Nephron (organoid): Measurements from ENCODE around the gene RPS6KA4.

Experiments used
- H3K27ac Mint-ChIP-seq, 3 experiments: 2 replicates each; pipeline ENCODE4 v1.8.0; 2020; ENCODE audit warnings: mixed read lengths in 3 of 3, mild to moderate bottlenecking in 2 of 3, moderate library complexity in 1 of 3
- H3K27me3 Mint-ChIP-seq: 2 replicates; pipeline ENCODE4 v1.8.0; 2021; ENCODE audit warnings: low read depth, mild to moderate bottlenecking, moderate library complexity, mixed read lengths
- H3K36me3 Mint-ChIP-seq: 2 replicates; pipeline ENCODE4 v1.8.0; 2020; ENCODE audit warnings: low read depth, mixed read lengths
- H3K4me1 Mint-ChIP-seq: 2 replicates; pipeline ENCODE4 v1.8.0; 2020; ENCODE audit warnings: mixed read lengths
- H3K4me3 Mint-ChIP-seq, 3 experiments: 2 replicates each; pipeline ENCODE4 v1.8.0; 2020; ENCODE audit warnings: mild to moderate bottlenecking in 3 of 3, mixed read lengths in 3 of 3, moderate library complexity in 2 of 3
- H3K9me3 Mint-ChIP-seq: 2 replicates; pipeline ENCODE4 v1.8.0; 2020; ENCODE audit warnings: mixed read lengths
- TF ChIP-seq, protein P1 (sequence below), 3 experiments: fragments of 200-600 bp; sonication (generic); IDR thresholded peaks; one replicate each; pipeline ENCODE4 v1.5.0; 2021; ENCODE audit warnings: antibody characterized with exemption in 3 of 3; ENCODE audit not compliant: unreplicated experiment in 3 of 3

RPS6KA4 gene

DNA sequence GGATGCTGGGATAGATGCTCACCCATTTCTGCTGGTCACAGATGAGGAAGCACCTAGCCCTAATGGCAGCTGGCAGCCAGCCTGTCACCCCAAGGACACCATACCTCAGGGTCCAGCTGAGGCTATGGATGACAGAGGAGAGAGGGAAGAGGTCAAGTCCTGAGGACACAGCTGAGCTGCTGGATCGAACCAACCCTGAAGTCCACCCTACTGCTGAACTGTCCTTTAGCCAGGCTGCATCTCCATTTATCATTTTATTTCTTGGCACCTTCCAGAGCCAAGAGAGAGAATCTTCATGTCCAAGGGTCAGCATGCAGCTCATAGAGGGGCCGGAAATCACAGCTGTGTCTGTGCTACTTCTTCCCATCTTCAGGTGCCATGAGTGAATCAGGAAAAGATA lies 30.9 kb downstream of the RPS6KA4 start:
- Mint-ChIP-seq H3K9me3 (no peaks in the 10 kb centered on the region), H3K4me3 (no peak overlapping the region), H3K4me1 (peaks cover 7% of the 10 kb centered on the region), H3K27me3 (peaks cover 34% of the 10 kb centered on the region), H3K36me3 (no peaks in the 10 kb centered on the region), H3K27ac (no peak overlapping the region)
- TF ChIP-seq, protein P1, sequence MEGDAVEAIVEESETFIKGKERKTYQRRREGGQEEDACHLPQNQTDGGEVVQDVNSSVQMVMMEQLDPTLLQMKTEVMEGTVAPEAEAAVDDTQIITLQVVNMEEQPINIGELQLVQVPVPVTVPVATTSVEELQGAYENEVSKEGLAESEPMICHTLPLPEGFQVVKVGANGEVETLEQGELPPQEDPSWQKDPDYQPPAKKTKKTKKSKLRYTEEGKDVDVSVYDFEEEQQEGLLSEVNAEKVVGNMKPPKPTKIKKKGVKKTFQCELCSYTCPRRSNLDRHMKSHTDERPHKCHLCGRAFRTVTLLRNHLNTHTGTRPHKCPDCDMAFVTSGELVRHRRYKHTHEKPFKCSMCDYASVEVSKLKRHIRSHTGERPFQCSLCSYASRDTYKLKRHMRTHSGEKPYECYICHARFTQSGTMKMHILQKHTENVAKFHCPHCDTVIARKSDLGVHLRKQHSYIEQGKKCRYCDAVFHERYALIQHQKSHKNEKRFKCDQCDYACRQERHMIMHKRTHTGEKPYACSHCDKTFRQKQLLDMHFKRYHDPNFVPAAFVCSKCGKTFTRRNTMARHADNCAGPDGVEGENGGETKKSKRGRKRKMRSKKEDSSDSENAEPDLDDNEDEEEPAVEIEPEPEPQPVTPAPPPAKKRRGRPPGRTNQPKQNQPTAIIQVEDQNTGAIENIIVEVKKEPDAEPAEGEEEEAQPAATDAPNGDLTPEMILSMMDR (IDR thresholded peaks at IDR 0.05; ENCODE audit: unreplicated experiment in 3 of 3): no peak

DNA sequence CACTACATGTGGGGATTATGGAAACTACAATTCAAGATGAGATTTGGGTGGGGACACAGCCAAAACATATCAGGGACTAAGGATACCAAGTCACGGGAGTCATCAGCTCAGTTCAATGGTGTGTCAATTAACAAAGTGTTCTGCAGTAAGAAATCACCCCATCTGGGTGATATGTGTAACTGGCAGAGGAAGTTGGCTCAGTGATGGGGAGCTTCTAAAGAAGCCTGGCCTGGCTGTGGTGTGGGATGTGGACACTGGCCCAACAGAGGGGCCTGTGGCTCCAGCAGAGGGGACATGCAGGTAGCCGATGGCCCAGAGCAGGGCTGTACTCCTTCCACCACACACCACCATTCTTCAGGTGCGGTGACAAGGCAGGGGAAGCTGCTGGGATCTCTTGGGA lies 31.6 kb downstream of the RPS6KA4 start:
- H3K36me3 Mint-ChIP-seq: no peaks in the 10 kb centered on the region
- H3K27ac Mint-ChIP-seq: no peak overlapping the region
- peaks cover 39% of the 10 kb centered on the region for H3K27me3 Mint-ChIP-seq
- TF ChIP-seq, protein P1 (IDR thresholded peaks at IDR 0.05; ENCODE audit: unreplicated experiment in 3 of 3): no peak
- peaks cover 14% of the 10 kb centered on the region for H3K4me1 Mint-ChIP-seq
- no peaks in the 10 kb centered on the region for H3K9me3 Mint-ChIP-seq
- H3K4me3 Mint-ChIP-seq: no peak overlapping the region

DNA sequence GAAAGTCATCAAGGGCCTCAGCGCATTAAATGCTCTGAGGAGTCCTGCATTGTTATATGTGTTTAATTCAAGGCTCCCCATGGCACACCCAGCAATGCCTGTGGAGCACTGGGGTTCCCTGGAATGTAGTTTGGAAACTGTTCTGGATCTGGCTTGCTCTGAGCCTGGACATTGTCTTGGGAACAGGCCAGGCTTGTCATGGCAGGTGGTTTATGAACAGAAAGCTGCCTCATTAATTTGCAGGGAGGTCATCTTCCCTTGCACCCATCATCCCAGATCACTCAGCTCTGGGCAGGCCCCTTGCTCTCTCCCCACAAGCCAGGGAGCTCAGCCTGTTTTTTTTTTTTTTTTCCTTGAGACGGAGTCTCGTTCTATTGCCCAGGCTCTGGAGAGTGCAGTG lies 32.9 kb downstream of the RPS6KA4 start:
- H3K27me3 Mint-ChIP-seq: peaks cover 36% of the 10 kb centered on the region
- peaks cover 25% of the 10 kb centered on the region for H3K4me1 Mint-ChIP-seq
- no peaks in the 10 kb centered on the region for H3K36me3 Mint-ChIP-seq
- H3K27ac Mint-ChIP-seq: no peak overlapping the region
- H3K9me3 Mint-ChIP-seq: no peaks in the 10 kb centered on the region
- TF ChIP-seq, protein P1 (IDR thresholded peaks at IDR 0.05; ENCODE audit: unreplicated experiment in 3 of 3): no peak
- H3K4me3 Mint-ChIP-seq: no peak overlapping the region

DNA sequence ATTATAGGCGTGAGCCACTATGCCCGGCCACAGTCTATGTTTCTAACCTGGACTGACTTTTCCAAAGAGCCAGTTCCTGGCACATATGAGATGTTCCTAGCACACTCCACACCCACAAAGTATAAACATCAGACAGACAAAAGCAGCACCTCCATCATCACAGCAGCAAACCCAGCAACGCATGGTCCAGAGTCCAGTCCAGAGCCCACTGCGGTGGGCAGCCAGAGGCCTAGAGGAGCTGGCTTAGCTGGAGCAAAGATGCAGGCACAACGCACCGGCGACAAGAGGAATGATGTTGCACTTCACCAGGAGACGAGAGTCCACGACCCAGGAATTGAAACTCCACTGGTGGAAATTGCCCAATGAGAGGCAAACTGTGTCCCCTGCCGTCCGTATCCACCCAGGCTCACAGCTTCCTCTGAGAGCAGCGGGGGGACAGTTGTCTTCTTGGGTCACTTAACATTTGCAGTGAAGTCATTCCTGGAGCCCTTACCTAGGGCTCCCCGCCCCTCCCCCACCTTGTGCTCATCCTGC lies 36.6 kb downstream of the RPS6KA4 start:
- H3K36me3 Mint-ChIP-seq: no peaks in the 10 kb centered on the region
- H3K4me3 Mint-ChIP-seq: peak overlapping the region; percentile 72 to 79 (median 73)
- TF ChIP-seq, protein P1 (IDR thresholded peaks at IDR 0.05; ENCODE audit: unreplicated experiment in 3 of 3): no peak
- H3K9me3 Mint-ChIP-seq: no peaks in the 10 kb centered on the region
- H3K27me3 Mint-ChIP-seq: peaks cover 22% of the 10 kb centered on the region
- peaks cover 41% of the 10 kb centered on the region for H3K4me1 Mint-ChIP-seq
- H3K27ac Mint-ChIP-seq: peak overlapping the region; percentile 82 to 95 (median 84)

DNA sequence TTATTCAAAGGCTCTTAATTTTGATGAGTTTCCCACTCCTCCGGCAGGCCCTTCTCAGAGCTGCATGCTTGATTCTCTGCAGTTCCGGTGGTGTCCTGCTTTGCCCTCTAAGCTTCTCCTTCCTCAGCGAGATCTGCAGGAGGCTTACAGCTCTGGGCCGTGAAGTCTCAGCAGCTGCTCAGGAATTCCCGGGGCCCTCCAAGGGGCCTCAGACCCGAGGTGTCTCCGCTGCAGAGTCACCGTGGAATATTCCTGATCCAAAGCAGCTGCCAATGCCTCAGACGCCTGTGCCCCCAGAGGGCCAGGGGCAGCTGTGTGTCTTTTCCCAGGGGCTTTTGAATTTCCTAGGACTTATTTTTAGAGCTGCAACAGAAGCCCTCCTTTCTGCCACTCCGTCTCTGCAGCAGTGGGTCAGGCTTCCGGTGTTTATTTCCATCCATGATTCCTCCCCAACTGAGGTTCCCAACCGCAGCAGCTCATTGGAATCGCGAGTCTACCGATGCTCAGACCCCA lies 37.2 kb downstream of the RPS6KA4 start:
- Mint-ChIP-seq H3K36me3 (no peaks in the 10 kb centered on the region), H3K27me3 (peaks cover 18% of the 10 kb centered on the region), H3K4me1 (peaks cover 41% of the 10 kb centered on the region), H3K9me3 (peaks cover 3% of the 10 kb centered on the region), H3K27ac (peak overlapping the region; percentile 82 to 95 (median 84)), H3K4me3 (peak overlapping the region; percentile 72 to 79 (median 73))
- TF ChIP-seq, protein P1 (IDR thresholded peaks at IDR 0.05; ENCODE audit: unreplicated experiment in 3 of 3): no peak

DNA sequence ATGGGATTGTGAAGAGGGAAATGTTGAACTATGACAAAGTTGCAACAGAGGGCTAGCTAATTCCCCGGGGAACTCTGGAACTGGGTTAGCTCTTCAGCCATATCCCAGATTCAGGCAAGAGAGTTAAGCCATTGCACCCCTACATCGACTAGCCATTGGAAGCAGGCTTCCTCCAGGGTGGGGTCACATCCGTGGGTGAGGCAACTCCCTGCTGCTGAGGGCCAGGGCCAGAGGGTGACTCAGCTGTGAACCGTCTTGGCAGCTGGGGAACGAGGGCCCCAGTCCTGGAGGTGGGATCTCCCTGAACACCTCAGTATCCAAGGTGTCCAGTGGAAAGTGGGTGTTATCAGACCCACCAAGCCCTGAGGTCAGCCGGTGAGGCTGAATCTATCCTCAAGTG lies 41.1 kb downstream of the RPS6KA4 start:
- H3K27me3 Mint-ChIP-seq: peaks cover 19% of the 10 kb centered on the region
- peaks cover 4% of the 10 kb centered on the region for H3K36me3 Mint-ChIP-seq
- H3K9me3 Mint-ChIP-seq: peaks cover 15% of the 10 kb centered on the region
- no peak overlapping the region for H3K4me3 Mint-ChIP-seq
- peaks cover 47% of the 10 kb centered on the region for H3K4me1 Mint-ChIP-seq
- TF ChIP-seq, protein P1 (IDR thresholded peaks at IDR 0.05; ENCODE audit: unreplicated experiment in 3 of 3): no peak
- no peak overlapping the region for H3K27ac Mint-ChIP-seq
